A673 (cell line): ENCODE measurements around the gene OBSCN. TPM values are rescaled to one million over a fixed set of nuclear protein-coding genes. Genes with fewer than 3 reads are reported as not detected.

Experiments
- BruUV-seq: library from RNA; stranded (reverse); fragments of 400-500 nt; replicated peaks from 2 replicates; lab custom pipeline; 2021; lab: Mats Ljungman, UMichigan
- CTCF ChIA-PET: fragments of 300-600 bp; sonication (Branson Sonifier 250); formaldehyde crosslinking; loops from one replicate; lab custom pipeline; 2022; ENCODE audit warnings: antibody characterized with exemption; lab: Charles Lee
- POLR2A ChIA-PET: fragments of 300-600 bp; sonication (Branson Sonifier 250); formaldehyde crosslinking; loops from one replicate; lab custom pipeline; 2022; ENCODE audit warnings: antibody characterized with exemption; ENCODE audit not compliant: low non-redundant PET; lab: Charles Lee
- DNase-seq: peaks from one replicate; pipeline ENCODE4 v3.0.0-alpha.2; 2015; ENCODE audit warnings: low spot score
- H3K27ac ChIP-seq: fragments of 200-600 bp; sonication (generic); 2 replicates; pipeline ENCODE4 v1.5.1; 2016; ENCODE audit warnings: mixed run types, low read depth, mild to moderate bottlenecking, mixed read lengths, antibody characterized with exemption, low read length; ENCODE audit not compliant: poor library complexity, severe bottlenecking
- H3K27me3 ChIP-seq: fragments of 200-600 bp; sonication (generic); replicated peaks from 2 replicates; pipeline ENCODE4 v1.6.1; 2017; ENCODE audit warnings: mixed run types, low read depth, mild to moderate bottlenecking, mixed read lengths, antibody characterized with exemption, low read length; ENCODE audit not compliant: insufficient read depth, poor library complexity
- H3K36me3 ChIP-seq: fragments of 200-600 bp; sonication (generic); 2 replicates; pipeline ENCODE4 v1.6.1; 2016; ENCODE audit warnings: mixed run types, mild to moderate bottlenecking, mixed read lengths, antibody characterized with exemption, low read length; ENCODE audit not compliant: insufficient read depth, poor library complexity, severe bottlenecking
- H3K4me1 ChIP-seq: fragments of 200-600 bp; sonication (generic); 2 replicates; pipeline ENCODE4 v1.6.1; 2017; ENCODE audit warnings: mixed run types, mild to moderate bottlenecking, mixed read lengths, antibody characterized with exemption, low read length; ENCODE audit not compliant: insufficient read depth, poor library complexity, severe bottlenecking
- H3K4me3 ChIP-seq: fragments of 200-600 bp; sonication (generic); 2 replicates; pipeline ENCODE4 v1.5.1; 2016; ENCODE audit warnings: low read depth, mixed run types, mild to moderate bottlenecking, mixed read lengths, low read length; ENCODE audit not compliant: poor library complexity, severe bottlenecking
- H3K9me3 ChIP-seq: fragments of 200-600 bp; sonication (generic); 2 replicates; pipeline ENCODE4 v1.6.1; 2016; ENCODE audit warnings: mixed run types, low read depth, mild to moderate bottlenecking, mixed read lengths, antibody characterized with exemption, low read length; ENCODE audit not compliant: poor library complexity, severe bottlenecking
- CTCF ChIP-seq: fragments of 300-800, 200-600 bp; sonication (generic); conservative IDR thresholded peaks from 2 replicates; pipeline ENCODE4 v1.5.1; 2017; ENCODE audit warnings: low read depth, mild to moderate bottlenecking, antibody characterized with exemption, low read length, moderate library complexity, mixed read lengths
- EZH2 ChIP-seq: fragments of 200-600 bp; sonication (generic); IDR thresholded peaks from 2 replicates; pipeline ENCODE4 v1.6.1; 2017; ENCODE audit warnings: borderline replicate concordance, low read depth, mild to moderate bottlenecking, mixed read lengths, antibody characterized with exemption, low read length; ENCODE audit not compliant: poor library complexity, severe bottlenecking
- intact Hi-C: fragments of 100-400 bp; cut with micrococcal nuclease; formaldehyde crosslinking; loops from one replicate; pipeline ENCODE4 v1.10.0; 2022; ENCODE audit not compliant: unreplicated experiment
- total RNA-seq: library from RNA; stranded (reverse); gene quantifications from 2 replicates; pipeline ENCODE4 v1.2.3, GENCODE V29; 2021

The OBSCN gene
- total RNA-seq, 1 experiment from 2014 or later, result 37.7 TPM

- ChIA-PET POLR2A (no interaction called here), CTCF (no interaction called here)
- Histone ChIP-seq H3K9me3 (no peaks in the 10 kb centered on the region), H3K4me3 (no peak overlapping the region), H3K4me1 (no peaks in the 10 kb centered on the region), H3K27me3 (no peaks in the 10 kb centered on the region), H3K27ac (no peak overlapping the region), H3K36me3 (no peaks in the 10 kb centered on the region)
- DNase-seq, result no peak
- TF ChIP-seq CTCF (no peak), EZH2 (no peak)
- intact Hi-C loops, result no loop called here
- BruUV-seq, result no TSS peak
Measured at GRCh38 chr1:228272831-228273571, 65.2 kb downstream of the OBSCN start.

GRCh38 chr1:228273720-228274451 lies 66.0 kb downstream of the OBSCN start:
- no peak for DNase-seq
- TF ChIP-seq EZH2, result no peak
- TF ChIP-seq CTCF, result no peak
- TSS peak; percentile 53 for BruUV-seq
- Histone ChIP-seq H3K4me1 (no peaks in the 10 kb centered on the region), H3K9me3 (no peaks in the 10 kb centered on the region), H3K36me3 (no peaks in the 10 kb centered on the region), H3K4me3 (no peak overlapping the region), H3K27me3 (no peaks in the 10 kb centered on the region), H3K27ac (no peak overlapping the region)
- intact Hi-C loops, result no loop called here
- ChIA-PET CTCF (no interaction called here), POLR2A (no interaction called here)

GRCh38 chr1:228274452-228275178 lies 66.8 kb downstream of the OBSCN start:
- TF ChIP-seq CTCF (no peak), EZH2 (no peak)
- no TSS peak for BruUV-seq
- Histone ChIP-seq H3K4me3 (no peak overlapping the region), H3K4me1 (no peaks in the 10 kb centered on the region), H3K36me3 (no peaks in the 10 kb centered on the region), H3K9me3 (no peaks in the 10 kb centered on the region), H3K27me3 (no peaks in the 10 kb centered on the region), H3K27ac (no peak overlapping the region)
- ChIA-PET CTCF (no interaction called here), POLR2A (no interaction called here)
- DNase-seq, result no peak
- intact Hi-C loops, result no loop called here
